NCI-H345 treated with DMSO at 0.1 percent for 48 hours (cell line): Measurements from ENCODE around the gene IFNLR1.

Experiments used
- DNase-seq: peaks from one replicate; lab custom pipeline; 2025; ENCODE audit not compliant: unreplicated experiment; lab: John Stamatoyannopoulos, UW

IFNLR1 gene

GRCh38 chr1:24125456-24125855, 61.6 kb downstream of the IFNLR1 start:
- no peak for DNase-seq

DNA sequence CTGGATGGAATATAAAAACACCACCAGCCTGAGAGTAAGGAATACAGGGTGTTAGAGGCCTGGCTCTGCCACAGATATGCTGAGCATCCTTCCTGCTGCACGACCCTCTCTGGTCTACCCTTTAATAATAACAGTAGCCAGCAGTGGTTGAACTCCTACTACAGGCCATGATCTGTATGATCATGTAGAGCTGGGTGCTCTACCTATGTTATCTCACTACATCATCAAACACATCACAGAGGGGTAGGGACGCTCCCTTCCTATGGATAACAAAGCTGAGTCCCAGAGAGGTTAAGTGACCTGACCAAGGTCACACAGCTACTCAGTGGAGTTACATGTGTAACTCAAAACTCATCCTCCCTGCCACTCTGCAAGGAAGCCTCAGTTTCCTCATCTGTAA, 62.1 kb downstream of the IFNLR1 start:
- DNase-seq = no peak

DNA sequence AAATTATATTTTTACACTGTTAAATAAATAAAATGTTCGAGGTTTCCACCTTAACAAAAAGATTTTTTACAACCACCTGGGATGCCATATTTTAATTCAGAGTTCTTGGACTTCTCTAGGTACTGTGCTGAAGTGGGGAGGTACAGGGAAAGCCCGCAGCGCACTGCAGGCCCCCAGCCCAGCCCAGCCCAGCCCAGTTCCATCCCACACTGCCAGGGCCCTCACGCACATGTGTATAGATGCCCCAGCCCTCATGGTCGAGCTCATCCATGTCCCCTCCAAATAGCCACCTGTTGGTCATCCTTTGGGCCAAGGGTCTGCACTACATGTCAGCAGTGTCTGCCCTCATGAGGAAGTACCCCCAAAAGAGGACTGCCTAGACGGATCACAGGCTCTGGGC, 63.5 kb downstream of the IFNLR1 start:
- no peak for DNase-seq

DNA sequence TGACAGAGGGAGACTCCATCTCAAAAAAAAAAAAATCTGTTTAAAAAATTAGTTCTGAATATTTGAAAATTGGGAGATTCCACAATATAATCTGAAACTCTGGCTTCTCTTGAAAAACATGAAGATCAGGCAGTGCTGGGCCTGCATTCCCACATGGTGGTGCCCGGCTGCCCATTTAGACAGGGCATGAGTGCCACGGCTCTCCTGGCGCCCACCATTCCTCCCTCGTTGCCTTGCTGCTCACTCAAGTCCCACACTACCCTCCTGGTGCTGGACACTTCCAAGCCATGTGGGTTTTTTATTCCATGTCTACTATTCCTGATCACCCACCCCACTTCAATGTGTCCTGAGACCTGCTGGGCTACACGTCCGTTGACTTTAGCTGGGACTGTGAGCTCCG, 64.3 kb downstream of the IFNLR1 start:
- DNase-seq = no peak

- DNase-seq = no peak
Measured at GRCh38 chr1:24121406-24121805, 65.7 kb downstream of the IFNLR1 start.

DNA sequence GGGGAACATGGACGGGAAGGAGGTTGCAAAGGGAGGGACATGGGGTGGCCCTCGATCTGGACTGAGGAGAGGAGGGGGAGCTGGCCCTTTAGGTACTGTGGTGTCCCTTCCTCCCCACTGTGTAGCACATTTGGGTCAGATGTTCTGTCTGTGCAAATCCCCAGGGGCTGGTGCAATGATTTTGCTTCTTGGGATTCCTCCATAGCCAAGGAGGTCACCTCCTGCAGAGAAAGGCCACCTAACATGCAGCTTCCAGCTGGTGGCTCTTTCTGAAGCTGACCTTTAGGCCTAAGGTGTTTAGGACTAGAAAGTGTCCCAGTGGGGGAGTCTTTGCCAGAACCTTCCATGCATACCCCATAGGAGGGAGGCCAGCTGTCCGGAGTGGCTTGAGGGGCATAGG, 66.1 kb downstream of the IFNLR1 start:
- no peak for DNase-seq

DNA sequence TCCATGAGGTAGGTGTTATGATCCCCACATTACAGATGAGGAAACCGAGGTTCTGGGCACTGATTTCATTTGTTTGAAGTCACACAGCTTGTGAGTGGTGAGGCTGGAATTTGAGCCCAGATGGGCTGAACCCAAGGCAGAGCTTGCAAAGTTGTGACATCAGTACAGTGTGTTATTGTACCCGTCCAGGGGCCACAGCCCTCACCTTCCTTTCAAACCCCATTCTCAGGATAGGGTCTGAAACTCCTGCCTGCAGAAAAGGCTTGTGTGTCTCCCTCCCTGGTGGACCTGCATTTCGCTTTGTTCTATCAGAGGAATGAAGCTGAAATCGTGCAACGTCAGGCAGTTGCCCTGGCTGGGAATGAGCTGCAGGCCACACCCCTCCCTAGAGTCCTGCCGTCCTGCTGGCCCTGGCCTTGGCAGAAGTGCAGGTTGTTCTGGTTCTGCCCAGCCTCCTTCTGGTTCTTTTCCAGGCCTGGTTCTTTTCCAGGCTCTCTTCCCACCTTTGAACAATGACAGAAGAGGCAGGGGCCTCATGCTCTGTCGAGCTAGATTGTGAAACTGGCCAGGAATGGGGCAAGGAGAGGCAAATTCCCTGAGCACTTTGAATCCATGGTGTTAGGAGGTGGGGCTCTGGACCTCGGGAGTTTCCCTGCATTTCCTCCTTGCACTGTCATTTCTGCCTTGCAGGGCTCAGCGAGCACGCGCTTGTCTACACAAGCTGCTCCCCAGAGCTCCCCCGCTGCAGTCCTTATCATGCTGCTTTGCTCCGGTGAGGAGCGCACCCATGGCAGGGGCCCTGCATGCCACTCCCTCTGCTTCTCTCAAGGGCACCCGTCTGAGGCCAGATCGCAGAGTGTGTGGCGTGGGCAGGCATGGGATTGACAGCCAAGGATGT, 67.0 kb downstream of the IFNLR1 start:
- no peak for DNase-seq

DNA sequence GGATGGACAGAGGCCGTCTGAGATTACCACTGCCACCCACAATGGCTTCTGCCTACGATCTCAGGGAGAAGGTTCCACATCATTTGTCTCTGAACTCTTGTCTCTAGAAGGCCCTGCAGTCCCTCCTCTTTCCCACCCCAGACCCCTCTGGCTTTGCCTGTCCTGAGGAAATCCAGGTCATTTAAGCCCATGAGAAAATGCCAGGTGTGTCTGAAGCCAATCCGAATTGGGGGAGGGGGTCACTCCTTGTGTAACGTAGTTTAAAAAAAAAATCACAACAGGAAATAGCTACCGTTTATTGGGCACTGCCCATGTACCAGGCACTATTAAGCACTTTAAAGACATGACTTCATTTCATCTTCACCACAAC, 67.6 kb downstream of the IFNLR1 start:
- DNase-seq = no peak

DNA sequence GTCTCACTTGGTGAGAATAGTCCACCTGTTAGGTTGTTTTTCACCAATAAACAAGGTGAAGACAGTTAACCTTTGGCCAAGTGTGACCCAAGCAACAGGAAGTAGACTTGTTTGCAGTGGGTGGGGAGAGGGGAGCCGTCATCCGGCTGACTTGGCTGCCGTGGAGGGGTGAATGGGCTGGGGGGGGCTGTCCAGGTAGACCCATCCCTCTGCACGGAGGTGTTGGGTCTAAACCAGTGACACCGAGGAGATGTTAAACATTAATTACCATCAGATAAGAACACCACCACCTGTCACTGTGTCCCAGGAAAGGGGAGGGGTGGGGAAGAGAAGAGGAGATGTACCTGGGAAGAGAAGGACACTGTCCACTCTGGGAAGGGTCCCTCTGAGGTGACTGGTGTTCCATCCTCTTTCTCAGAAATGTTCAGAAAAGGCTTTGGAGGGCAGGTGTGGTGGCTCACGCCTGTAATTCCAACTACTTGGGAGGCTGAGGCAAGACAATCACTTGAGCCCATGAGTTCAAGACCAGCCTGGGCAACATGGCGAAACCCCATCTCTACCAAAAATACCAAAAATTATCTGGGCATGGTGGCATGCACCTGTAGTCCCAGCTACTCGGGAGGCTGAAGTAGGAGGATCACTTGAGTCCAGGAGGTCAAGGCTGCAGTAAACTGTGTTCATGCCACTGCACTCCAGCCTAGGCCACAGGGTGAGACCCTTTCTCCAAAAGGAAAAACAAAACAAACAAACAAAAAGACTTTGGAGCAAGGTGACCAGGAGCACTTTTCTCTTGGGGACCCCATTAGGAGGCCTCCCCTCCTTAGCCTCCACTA, 68.5 kb downstream of the IFNLR1 start:
- DNase-seq = no peak

DNA sequence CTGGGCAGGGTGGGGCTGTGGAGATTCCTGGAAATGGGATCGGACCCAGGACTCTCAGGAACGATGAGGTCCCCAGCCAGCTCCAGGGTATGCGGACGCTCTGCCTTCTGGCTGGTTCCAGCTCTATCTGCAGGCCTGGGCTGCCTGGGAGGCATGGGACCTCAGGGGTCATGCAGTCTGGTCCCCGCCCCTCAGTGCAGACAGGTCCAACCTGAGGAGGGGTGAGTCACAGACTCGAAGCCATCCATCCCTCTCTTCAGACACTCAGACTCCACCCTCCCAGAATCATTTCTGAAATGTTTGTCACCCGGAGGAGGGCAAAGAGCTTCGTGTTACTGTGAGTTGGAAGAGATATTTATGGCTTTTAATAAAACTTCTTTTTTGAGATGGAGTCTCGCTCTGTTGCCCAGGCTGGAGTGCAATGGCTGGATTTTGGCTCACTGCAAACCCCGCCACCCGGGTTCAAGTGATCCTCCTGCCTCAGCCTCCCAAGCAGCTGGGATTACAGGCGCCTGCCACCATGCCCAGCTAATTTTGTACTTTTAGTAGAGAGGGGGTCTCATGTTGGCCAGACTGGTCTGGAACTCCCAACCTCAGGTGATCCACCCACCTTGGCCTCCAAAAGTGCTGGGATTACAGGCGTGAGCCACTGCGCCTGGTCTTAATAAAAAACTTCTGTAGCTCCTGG, 69.2 kb downstream of the IFNLR1 start:
- DNase-seq = no peak

- DNase-seq = no peak
Measured at GRCh38 chr1:24117132-24117531, 70.0 kb downstream of the IFNLR1 start.

DNA sequence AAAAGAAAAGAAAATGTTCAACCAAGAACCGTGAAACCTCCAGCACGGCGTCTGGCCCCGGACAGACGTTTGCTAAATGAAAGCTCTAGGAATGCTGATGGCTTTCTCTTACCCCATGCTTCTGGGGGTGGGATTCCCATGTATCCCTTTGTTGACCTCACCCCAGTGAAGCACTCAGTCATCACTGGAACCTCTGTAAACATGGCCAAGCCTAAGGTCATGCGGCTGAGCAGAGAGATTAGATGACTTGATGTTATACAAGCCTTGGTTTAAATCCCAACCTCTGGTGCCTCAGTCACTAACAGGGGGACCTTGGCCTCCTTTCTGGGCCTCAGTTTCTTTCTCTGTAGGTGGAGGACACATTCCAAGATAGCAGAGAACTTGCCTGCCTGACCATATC, 72.3 kb downstream of the IFNLR1 start:
- no peak for DNase-seq

DNA sequence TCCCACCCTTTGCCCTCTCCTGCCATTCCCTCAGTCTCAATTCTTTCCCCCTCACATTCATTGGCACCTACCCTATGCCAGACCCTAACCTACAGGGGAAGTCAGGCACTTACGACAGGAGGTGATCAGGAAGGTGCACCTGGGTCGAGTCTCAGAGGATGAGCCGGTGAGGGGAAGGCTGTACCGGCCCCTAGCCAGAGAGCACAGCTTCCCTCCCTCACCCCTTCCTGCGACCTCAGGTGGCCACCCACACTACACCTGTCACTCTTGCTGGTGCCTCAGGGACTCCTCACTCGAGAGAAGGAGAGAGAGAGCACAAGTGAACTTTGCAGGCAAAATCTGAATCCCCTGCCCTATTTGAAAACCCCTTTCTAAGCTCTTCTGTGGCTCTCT, 73.5 kb downstream of the IFNLR1 start:
- no peak for DNase-seq

DNA sequence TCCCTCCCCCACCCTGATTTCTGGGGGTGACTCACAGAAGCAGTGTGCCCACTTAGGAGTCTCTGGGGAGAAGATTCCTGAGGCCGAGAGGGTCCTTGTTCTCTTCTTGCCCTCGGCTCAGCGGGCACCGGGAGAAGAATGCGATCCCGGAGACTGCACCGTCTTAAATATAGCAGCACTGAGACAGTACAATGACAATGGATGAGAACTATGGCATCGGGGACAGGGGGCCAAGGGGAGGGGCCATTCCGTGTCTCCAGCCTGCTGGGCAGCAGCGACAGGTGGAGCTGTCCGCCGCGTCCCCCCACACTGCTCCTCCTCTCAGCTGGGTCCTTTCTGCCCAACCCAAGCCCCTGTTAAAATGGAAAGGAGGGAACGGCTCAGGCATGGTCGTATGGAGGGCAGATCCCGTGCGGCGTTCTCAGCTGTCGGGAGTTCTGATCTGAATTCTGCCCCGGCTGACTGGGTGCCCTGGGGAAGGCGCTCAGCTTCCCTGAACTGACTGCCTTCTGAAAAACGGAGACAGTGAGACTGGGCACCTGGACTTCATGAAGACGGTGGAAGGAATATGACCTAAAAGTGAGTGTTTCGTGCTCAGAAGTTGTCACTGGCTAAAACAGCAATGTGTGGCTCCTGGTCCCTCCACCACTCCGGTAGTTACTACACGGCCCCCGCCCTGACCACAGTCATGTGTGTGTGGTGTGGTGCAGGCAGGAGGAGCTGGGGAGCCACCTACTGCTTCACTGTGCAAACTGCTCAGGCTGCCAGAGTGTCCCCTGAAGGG, 74.9 kb downstream of the IFNLR1 start, which contains the start of gene MYOM3:
TSS of gene MYOM3 (minus strand) at position 140 of the 784 bp plus-strand sequence. CDS start 3,499 bp downstream, outside the sequence.
- DNase-seq = no peak

- DNase-seq = no peak
Measured at GRCh38 chr1:24111262-24111995, 75.7 kb downstream of the IFNLR1 start.

GRCh38 chr1:24110642-24111261, 76.3 kb downstream of the IFNLR1 start:
- no peak for DNase-seq

DNA sequence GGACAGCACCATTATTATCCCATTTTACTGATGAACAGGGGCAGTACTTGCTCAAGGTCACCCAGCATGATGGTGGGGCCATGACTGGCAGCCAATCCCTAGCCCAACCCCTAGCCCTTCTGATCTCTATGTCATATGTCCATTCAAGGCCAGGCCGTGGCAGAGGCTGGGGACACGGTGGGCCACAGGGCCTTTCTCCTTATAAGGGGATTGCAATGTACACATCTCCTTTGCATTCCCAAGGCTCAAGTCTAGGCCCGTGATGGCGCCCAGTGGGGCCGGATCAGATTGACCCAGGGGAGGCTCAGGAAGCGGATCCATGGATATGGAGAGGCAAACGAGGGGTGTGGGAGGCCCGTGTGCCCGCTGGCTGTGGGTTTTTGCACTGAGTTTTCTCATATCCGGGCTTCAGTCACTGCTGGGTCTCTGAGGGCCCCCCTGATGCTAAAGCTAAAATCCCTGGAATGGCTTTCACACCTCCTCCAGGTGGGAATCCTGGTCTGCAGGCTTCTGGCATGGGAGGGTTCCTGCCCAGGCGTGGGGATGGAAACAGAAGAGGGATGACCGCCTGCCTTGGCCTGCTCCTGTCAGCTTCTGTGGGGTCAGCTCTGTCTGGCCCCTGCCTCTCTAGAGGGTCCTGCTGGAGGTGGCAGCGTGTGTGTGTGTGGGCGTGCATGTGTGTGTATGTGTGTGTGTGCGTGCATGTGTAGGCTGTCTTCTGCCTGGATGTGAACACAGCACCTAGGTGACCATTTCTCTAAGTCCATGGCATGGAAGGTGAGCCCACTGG, 77.2 kb downstream of the IFNLR1 start:
- no peak for DNase-seq

GRCh38 chr1:24109166-24109483, 78.0 kb downstream of the IFNLR1 start:
- DNase-seq = no peak
